ENCODE results near the gene NPHP1.
"Not testable (repeated sequence)": the region's sequence is repeated elsewhere in the genome, so short reads cannot be mapped to it uniquely, and the experiment has no call there.

GRCh38 chr2:110078104-110078503 lies 126.7 kb downstream of the NPHP1 start:
- TF ChIP-seq POLR2AphosphoS5 (IDR thresholded peaks at IDR 0.05; ENCODE audit: borderline replicate concordance, low read depth, low read length); EZH2 (IDR thresholded peaks at IDR 0.05): not testable (repeated sequence)

Measured in SK-N-MC (cell line).